Smooth muscle cell (in vitro differentiated cells): Measurements from ENCODE around the gene BAZ2B. TPM values are rescaled to one million over a fixed set of nuclear protein-coding genes. Genes with fewer than 3 reads are reported as not detected.

Source experiments
- DNase-seq: peaks from one replicate; lab custom pipeline; 2025; ENCODE audit not compliant: unreplicated experiment; lab: John Stamatoyannopoulos, UW
- H2AFZ ChIP-seq: fragments of 200-600 bp; sonication (generic); 2 replicates; pipeline ENCODE4 v1.6.0; 2016; ENCODE audit warnings: antibody characterized with exemption, low read depth, mild to moderate bottlenecking
- H3F3A ChIP-seq: fragments of 200-600 bp; sonication (generic); 2 replicates; pipeline ENCODE4 v1.6.0; 2017; ENCODE audit warnings: antibody characterized with exemption, low read depth
- H3K27ac ChIP-seq: fragments of 200-600 bp; sonication (generic); 2 replicates; pipeline ENCODE4 v1.5.1; 2016; ENCODE audit warnings: low read depth, mild to moderate bottlenecking
- H3K27me3 ChIP-seq: fragments of 200-600 bp; sonication (generic); 2 replicates; pipeline ENCODE4 v1.6.1; 2016; ENCODE audit warnings: low read depth, mild to moderate bottlenecking
- H3K36me3 ChIP-seq: fragments of 200-600 bp; sonication (generic); 2 replicates; pipeline ENCODE4 v1.5.1; 2016; ENCODE audit warnings: low read depth
- H3K4me1 ChIP-seq: fragments of 200-600 bp; sonication (generic); 2 replicates; pipeline ENCODE4 v1.5.1; 2016; ENCODE audit warnings: low read depth
- H3K4me2 ChIP-seq: fragments of 200-600 bp; sonication (generic); 2 replicates; pipeline ENCODE4 v1.6.0; 2016; ENCODE audit warnings: mild to moderate bottlenecking
- H3K4me3 ChIP-seq: fragments of 200-600 bp; sonication (generic); 2 replicates; pipeline ENCODE4 v1.5.1; 2016; ENCODE audit warnings: mild to moderate bottlenecking
- H3K79me2 ChIP-seq: fragments of 200-600 bp; sonication (generic); 2 replicates; pipeline ENCODE4 v1.6.0; 2016; ENCODE audit warnings: low read depth, mild to moderate bottlenecking
- H3K9ac ChIP-seq: fragments of 200-600 bp; sonication (generic); 2 replicates; pipeline ENCODE4 v1.6.0; 2016; ENCODE audit warnings: low read depth
- H3K9me3 ChIP-seq: fragments of 200-600 bp; sonication (generic); replicated peaks from 2 replicates; pipeline ENCODE4 v1.5.1; 2016; ENCODE audit warnings: low read depth
- H4K20me1 ChIP-seq: fragments of 200-600 bp; sonication (generic); 2 replicates; pipeline ENCODE4 v1.6.0; 2016; ENCODE audit warnings: low read depth
- CTCF ChIP-seq: fragments of 200-600 bp; sonication (generic); IDR thresholded peaks from 2 replicates; pipeline ENCODE4 v1.5.1; 2017; ENCODE audit warnings: borderline replicate concordance, mild to moderate bottlenecking, antibody characterized with exemption; ENCODE audit not compliant: insufficient read depth, poor library complexity, severe bottlenecking
- WGBS: methylation state at CpG from one replicate; pipeline ENCODE4 v1.1.7; 2016; ENCODE audit warnings: low lambda C conversion rate; 5-methylcytosine and 5-hydroxymethylcytosine counted together
- polyA plus RNA-seq: library from polyadenylated mRNA; unstranded; fragments of >200 nt; fragmentation: Nextera tagmentation; extraction: Ambion mirVana; gene quantifications from 2 replicates; pipeline ENCODE4 v1.2.1, GENCODE V29; 2016
- total RNA-seq: library from RNA; depleted of rRNA; stranded (reverse); fragments of >200 nt; gene quantifications from 2 replicates; pipeline ENCODE4 v1.2.3, GENCODE V29; 2014

The BAZ2B gene
- total and polyA plus RNA-seq, 2 experiments from 2014 or later = 27.7 to 58.5 TPM

- no peak for DNase-seq
- H3K4me2 ChIP-seq = no peak overlapping the region
- no peaks in the 10 kb centered on the region for H3K9me3 ChIP-seq
- H4K20me1 ChIP-seq = peaks cover 27% of the 10 kb centered on the region
- no peak overlapping the region for H2AFZ ChIP-seq
- H3K27me3 ChIP-seq = no peaks in the 10 kb centered on the region
- H3K4me3 ChIP-seq = no peak overlapping the region
- no peaks in the 10 kb centered on the region for H3K36me3 ChIP-seq
- no peak overlapping the region for H3K9ac ChIP-seq
- no peak overlapping the region for H3K27ac ChIP-seq
- H3F3A ChIP-seq = no peaks in the 10 kb centered on the region
- H3K4me1 ChIP-seq = no peaks in the 10 kb centered on the region
- no peak for TF ChIP-seq CTCF
- H3K79me2 ChIP-seq = peaks cover 30% of the 10 kb centered on the region
Observed at GRCh38 chr2:159561242-159561641, 55.1 kb downstream of the BAZ2B start.

GRCh38 chr2:159559034-159559433 is 57.3 kb downstream of the BAZ2B start:
- DNase-seq = no peak
- H3K9me3 ChIP-seq = no peaks in the 10 kb centered on the region
- no peak overlapping the region for H2AFZ ChIP-seq
- H3K4me1 ChIP-seq = no peaks in the 10 kb centered on the region
- H3F3A ChIP-seq = no peaks in the 10 kb centered on the region
- H3K4me2 ChIP-seq = no peak overlapping the region
- H4K20me1 ChIP-seq = peaks cover 27% of the 10 kb centered on the region
- no peaks in the 10 kb centered on the region for H3K27me3 ChIP-seq
- 91% methylated on average over 4 of the region's 4 CpGs for WGBS
- no peaks in the 10 kb centered on the region for H3K36me3 ChIP-seq
- H3K27ac ChIP-seq = no peak overlapping the region
- TF ChIP-seq CTCF = no peak
- H3K9ac ChIP-seq = no peak overlapping the region
- peaks cover 30% of the 10 kb centered on the region for H3K79me2 ChIP-seq
- H3K4me3 ChIP-seq = no peak overlapping the region

- no peak overlapping the region for H3K27ac ChIP-seq
- no peaks in the 10 kb centered on the region for H3K27me3 ChIP-seq
- H3K4me3 ChIP-seq = no peak overlapping the region
- no peak overlapping the region for H3K4me2 ChIP-seq
- no peaks in the 10 kb centered on the region for H3K9me3 ChIP-seq
- H2AFZ ChIP-seq = no peak overlapping the region
- no peak overlapping the region for H3K9ac ChIP-seq
- TF ChIP-seq CTCF = no peak
- WGBS = 100% methylated on average over 4 of the region's 4 CpGs
- H3K79me2 ChIP-seq = peaks cover 29% of the 10 kb centered on the region
- no peaks in the 10 kb centered on the region for H3F3A ChIP-seq
- no peaks in the 10 kb centered on the region for H3K4me1 ChIP-seq
- H4K20me1 ChIP-seq = peaks cover 27% of the 10 kb centered on the region
- no peaks in the 10 kb centered on the region for H3K36me3 ChIP-seq
- no peak for DNase-seq
Observed at GRCh38 chr2:159558479-159558878, 57.9 kb downstream of the BAZ2B start.

- WGBS = 65% methylated on average over 5 of the region's 5 CpGs
- Histone ChIP-seq H3K27ac (no peak overlapping the region), H4K20me1 (peaks cover 27% of the 10 kb centered on the region), H3K9me3 (no peaks in the 10 kb centered on the region), H3F3A (no peaks in the 10 kb centered on the region), H3K36me3 (no peaks in the 10 kb centered on the region), H3K4me2 (no peak overlapping the region), H3K79me2 (peaks cover 24% of the 10 kb centered on the region), H3K9ac (no peak overlapping the region), H2AFZ (no peak overlapping the region), H3K4me3 (no peak overlapping the region), H3K27me3 (no peaks in the 10 kb centered on the region), H3K4me1 (no peaks in the 10 kb centered on the region)
- DNase-seq = no peak
- no peak for TF ChIP-seq CTCF
Observed at GRCh38 chr2:159557437-159558034, 58.8 kb downstream of the BAZ2B start.
